ENCODE measurements around the gene ALOX12B.

Gene ALOX12B

DNA sequence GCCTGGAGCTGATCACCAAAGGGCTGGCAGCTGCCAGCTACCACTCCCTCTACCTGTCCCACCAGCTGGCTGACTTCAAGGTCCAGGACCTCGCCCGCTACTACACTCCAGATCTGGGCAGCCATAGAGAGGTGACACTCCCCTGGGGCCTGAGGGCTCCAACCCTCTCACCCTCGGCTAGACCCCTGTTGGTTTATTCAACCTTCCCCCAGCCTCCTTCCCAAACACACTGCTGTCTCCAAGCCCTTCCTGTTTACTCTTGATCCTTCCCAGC lies 18.0 kb downstream of the ALOX12B start:
- CTCF ChIA-PET, result interaction anchor here (0.9 to 2.3 kb wide), 5 partner anchors 10 to 41 kb away, joined by 3 to 9 read pairs (median 6); no protein-coding TSS in a partner anchor
- TF ChIP-seq, protein P1, sequence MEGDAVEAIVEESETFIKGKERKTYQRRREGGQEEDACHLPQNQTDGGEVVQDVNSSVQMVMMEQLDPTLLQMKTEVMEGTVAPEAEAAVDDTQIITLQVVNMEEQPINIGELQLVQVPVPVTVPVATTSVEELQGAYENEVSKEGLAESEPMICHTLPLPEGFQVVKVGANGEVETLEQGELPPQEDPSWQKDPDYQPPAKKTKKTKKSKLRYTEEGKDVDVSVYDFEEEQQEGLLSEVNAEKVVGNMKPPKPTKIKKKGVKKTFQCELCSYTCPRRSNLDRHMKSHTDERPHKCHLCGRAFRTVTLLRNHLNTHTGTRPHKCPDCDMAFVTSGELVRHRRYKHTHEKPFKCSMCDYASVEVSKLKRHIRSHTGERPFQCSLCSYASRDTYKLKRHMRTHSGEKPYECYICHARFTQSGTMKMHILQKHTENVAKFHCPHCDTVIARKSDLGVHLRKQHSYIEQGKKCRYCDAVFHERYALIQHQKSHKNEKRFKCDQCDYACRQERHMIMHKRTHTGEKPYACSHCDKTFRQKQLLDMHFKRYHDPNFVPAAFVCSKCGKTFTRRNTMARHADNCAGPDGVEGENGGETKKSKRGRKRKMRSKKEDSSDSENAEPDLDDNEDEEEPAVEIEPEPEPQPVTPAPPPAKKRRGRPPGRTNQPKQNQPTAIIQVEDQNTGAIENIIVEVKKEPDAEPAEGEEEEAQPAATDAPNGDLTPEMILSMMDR (conservative IDR thresholded peaks at IDR 0.05; ENCODE audit: low read depth), result no peak
- POLR2A ChIA-PET (ENCODE audit: low non-redundant PET), result interaction anchor here (0.6 kb wide), 1 partner anchor 212 kb away, joined by 3 read pairs; the partner anchor contains the start of gene NAA38
- no peak overlapping the region for H3K27ac ChIP-seq
- no peak for DNase-seq (ENCODE audit: low spot score)

DNA sequence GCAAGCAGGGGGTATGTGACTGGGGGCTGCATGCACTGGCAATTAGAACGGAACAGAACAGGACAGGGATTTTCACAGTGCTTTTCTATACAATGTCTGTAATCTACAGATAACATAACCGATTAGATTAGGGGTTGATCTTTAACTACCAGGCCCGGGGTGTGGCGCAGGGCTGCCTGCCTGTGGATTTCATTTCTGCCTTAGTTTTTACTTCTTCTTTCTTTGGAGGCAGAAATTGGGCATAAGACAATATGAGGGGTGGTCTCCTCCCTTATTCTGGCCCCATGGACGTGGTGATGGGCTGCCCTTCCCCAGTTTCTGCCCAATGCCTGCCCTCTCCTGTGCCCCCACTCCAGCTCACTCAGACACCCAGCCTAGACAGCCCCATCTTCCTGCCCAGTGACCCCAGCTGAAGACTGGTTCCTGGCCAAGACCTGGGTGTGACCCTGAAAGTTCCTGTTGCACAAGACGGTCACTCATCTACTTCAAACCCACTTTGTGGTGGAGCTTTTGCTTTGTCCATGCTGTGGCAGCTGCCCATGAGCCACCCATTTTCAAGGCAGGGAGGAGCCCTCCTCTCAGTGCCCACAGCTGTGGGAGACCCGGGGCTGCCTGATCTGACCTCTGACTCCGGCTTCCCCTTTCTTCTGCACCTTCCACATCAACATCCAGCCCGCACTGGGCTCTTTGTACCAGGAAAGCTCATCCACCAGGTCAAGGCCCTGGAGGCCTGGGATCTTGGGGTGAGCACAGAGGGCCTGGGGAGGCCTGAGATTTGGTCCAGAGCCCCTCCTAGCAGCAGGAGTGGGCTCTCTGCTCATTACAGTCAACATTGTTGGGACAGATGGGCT lies 18.6 kb downstream of the ALOX12B start:
- ChIA-PET POLR2A (ENCODE audit: low non-redundant PET) (interaction anchor here (0.6 kb wide), 1 partner anchor 212 kb away, joined by 3 read pairs; the partner anchor contains the start of gene NAA38), CTCF (interaction anchor here (0.9 to 2.3 kb wide), 5 partner anchors 9 to 42 kb away, joined by 3 to 9 read pairs (median 6); no protein-coding TSS in a partner anchor)
- TF ChIP-seq, protein P1 (conservative IDR thresholded peaks at IDR 0.05; ENCODE audit: low read depth), result no peak
- no peak for DNase-seq (ENCODE audit: low spot score)
- H3K27ac ChIP-seq, result no peak overlapping the region

DNA sequence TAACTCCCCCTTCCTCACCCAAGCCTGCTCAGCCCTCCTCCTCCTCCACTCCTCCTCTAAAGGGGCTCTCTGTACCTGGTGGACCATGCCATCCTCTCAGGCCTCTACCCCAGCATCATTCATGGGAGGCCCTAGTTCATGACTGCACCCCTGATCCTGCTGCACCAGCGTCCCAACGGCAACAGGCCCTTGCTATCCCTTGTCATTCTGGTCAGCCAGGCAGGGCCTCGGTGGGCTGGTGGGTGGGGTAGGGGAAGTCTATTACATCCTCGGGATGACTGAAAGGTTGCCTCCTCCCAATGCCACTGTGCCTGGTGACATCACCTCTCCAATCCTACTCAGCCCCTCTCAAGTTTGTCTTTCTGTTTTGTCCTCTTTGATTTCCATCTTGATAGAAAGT lies 19.7 kb downstream of the ALOX12B start:
- no peak for DNase-seq (ENCODE audit: low spot score)
- TF ChIP-seq, protein P1 (conservative IDR thresholded peaks at IDR 0.05; ENCODE audit: low read depth), result no peak
- ChIA-PET POLR2A (ENCODE audit: low non-redundant PET) (no interaction called here), CTCF (no interaction called here)
- H3K27ac ChIP-seq, result no peak overlapping the region

DNA sequence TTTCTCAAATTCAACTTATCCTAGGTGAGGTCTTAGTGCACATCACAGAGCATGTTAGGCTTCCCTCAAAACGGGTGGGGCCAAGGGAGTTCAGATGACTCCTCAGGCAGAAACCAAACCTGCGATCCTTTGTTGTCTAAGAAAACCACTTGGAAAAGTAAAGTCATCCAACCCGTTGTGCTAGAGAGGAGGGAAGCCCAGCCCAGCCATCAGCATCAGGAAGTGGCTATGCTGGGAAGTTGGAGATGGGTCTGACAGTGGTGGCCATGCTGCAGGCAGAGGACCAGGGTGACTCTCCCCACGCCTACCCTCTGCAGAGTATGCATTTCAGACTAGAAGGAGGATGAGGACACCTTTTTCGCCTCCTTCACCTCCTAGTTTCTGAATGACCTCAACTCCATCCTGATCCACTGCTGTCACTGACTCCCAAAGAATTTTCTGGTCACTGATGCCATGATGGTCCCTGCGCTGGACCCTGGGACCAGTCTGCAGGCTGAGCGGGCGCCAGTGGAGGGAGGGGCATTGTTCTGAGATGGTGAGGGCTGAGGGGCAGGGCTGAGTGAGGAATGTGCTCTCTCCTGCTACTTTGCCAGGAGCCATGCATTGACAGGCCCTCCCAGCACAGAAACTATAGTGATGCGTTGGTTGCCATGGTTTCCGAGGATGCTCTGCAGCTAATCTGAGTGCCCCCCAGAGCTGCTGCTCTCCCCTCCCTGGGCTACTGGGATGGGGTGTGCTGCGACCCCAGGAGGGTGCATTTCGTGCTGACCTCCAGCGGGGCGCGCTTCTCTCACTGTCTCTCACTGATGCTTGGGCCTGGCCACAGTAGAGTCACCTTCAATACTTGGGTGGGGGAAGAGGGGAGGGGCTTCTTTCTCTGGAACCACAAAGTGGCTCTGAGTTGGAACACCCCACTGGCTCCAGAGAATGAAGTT lies 20.4 kb downstream of the ALOX12B start:
- H3K27ac ChIP-seq, result no peak overlapping the region
- TF ChIP-seq, protein P1 (conservative IDR thresholded peaks at IDR 0.05; ENCODE audit: low read depth), result no peak
- ChIA-PET CTCF (no interaction called here), POLR2A (ENCODE audit: low non-redundant PET) (no interaction called here)
- no peak for DNase-seq (ENCODE audit: low spot score)

DNA sequence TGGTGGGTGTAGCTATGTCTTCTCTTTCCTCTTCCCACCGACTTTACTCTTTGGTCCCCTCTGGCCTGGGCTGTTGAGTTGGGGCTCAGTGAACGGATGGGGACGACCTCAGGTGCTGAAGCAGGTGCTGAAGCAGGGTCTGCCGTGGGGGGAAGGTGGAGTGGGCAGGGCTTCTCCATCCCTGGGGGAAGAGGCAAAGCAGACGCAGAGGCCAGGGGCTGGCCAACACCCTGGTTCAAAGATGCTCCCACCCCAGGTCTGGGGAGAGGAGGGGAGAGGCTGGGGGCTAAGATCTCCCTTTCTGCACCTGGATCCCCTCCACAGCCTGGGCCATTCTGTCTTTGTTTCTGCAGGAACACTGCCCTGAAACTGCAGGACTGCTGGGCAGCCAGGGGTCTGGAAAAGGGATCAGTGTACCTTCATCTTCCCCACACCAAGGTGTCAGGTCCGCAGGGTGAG lies 22.9 kb downstream of the ALOX12B start:
- no peak overlapping the region for H3K27ac ChIP-seq
- TF ChIP-seq, protein P1 (conservative IDR thresholded peaks at IDR 0.05; ENCODE audit: low read depth), result no peak
- CTCF ChIA-PET, result interaction anchor here (1.3 kb wide), 1 partner anchor 9 kb away, joined by 5 read pairs; no protein-coding TSS in a partner anchor
- DNase-seq (ENCODE audit: low spot score), result no peak
- POLR2A ChIA-PET (ENCODE audit: low non-redundant PET), result no interaction called here

All from RWPE1 (cell line).